ENCODE data around the gene GAD1.

Gene GAD1

DNA sequence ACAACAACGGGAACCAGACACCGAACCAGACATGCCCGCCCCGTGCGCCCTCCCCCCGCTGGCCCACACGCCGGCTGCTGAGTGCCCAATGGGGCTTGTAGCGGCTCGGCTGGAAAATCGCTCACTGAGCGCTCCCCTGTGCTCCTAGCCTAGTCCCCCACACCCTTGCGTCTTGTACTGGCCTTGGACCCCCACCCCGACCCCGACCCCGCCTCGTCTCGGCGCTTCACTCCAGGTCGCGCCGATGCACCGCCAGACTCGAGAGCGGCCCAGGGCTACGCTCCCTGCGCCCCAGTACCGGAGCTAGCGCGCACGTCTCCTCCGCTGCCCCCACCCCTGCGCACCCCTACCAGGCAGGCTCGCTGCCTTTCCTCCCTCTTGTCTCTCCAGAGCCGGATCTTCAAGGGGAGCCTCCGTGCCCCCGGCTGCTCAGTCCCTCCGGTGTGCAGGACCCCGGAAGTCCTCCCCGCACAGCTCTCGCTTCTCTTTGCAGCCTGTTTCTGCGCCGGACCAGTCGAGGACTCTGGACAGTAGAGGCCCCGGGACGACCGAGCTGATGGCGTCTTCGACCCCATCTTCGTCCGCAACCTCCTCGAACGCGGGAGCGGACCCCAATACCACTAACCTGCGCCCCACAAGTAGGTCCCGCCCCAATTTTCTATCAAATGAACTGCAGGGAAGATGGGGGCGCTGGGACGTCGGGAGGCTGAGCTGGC, 1.5 kb downstream of the GAD1 start:
- DNase-seq = no peak

DNA sequence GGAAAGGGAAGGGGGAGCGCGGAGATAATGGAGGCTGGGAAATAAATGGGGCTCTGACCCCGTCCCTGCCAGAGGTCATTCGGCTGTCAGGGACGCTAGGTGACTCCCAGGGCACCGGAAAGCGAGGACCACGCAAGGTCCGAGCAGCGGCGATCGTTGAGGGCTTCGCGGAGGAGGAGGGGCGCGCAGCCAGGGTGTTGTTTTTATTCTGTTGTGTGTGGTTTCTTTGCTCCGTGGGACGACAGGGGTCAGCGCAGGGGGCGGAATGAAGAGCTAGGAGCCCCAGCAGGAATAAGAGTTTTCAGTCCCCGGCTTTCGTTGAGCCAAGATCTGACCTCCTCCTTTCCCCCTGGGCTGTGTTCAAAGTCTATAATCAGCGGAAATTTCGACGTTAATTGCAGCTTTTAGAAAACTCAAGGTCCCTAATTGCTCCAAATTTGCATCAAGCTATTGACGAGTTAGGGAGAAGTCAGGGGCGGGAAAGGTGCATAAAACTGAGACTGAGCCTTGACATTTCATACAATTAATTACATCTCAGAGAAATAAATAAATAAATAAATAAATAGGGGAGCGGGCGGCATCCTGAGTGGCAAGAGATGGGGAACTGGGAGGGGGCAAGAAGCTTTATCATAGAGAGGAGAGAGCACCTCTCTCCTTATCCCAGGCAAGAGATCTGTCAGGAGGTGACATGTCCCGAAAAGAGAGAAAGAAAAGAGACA, 2.2 kb downstream of the GAD1 start:
- no peak for DNase-seq

DNA sequence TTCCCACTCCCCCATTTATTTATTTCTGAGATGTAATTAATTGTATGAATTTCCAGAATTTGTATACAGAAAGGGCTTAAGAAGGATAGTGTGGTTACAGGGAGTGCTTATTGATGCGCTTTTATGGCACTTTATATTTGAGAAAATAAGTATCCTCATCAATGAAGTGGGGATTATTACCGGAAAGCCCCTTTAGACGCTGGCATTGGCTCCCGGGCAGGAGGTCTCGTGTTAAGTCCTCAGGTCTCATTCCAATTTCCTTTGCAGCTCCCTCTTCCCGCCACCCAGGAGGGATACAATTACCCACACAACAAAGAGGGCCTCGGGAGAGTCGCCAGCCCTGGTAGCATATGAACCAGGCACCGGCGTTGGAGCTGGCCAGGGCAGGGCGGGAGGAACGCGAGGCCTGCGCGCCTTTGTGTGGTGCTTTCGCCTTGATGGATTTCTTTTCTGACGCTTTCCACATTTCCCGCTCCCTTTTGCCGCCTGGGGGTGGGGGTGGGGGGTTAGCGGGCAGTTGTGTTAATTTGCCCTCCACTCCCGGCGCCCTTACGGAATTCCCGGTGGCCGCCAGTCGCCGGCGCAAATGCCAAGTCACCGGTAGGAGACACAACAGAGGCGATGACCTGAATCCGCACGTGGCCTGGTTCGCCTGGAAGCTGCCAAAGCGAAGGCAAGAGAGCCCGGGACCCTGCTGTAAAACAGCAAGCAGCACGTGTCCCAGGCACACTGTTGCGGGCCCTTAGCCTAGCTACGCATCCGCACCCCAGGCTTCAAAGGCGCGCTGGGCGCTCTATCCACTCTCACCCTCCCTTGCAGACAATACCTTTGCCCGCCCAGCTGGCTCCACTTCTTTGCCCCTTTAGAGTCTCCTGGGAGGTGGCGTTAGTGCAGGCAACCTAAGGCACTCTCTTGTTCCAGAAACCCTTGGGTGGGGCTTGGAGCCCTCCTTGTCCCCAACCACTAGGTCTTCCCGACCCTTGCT, 3.3 kb downstream of the GAD1 start:
- no peak for DNase-seq

DNA sequence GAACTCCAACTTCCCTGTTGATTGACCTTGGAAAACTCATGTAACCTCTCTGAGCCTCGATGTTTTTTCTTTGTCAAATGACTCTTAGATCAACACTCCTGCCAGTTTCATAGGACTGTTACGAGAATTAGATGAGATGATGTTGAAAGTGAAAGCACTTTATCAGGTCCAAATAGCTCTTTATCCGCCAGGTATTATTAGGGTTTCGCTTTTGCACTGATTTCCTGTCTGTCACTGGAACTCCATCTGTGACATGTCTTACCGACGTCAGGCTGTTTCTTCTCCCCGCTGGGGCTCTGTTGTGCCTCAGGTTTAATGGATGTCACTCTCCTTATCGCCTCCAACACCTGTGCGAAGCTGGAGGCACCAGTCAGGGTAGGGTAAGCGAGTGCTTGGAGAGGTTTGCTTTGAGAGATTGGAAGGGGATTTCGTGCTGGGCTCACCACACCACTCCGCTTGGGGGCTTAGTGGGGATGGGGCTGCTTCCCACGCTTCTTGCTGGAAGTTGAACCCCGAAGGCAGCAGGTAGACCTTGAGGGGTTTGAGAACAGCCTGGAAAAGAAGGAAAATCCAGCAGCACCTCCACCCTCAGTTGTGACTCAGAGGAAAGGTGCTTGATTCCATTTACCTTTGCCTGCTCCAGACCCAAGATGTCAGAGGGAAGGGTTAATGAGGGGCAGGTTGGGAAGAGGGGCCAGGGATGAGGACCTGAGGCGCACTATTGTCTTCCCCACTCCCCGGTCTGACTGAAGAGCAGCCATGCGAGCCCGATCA, 4.3 kb downstream of the GAD1 start:
- DNase-seq = peak in 1 of 2 donors; percentile 19

DNA sequence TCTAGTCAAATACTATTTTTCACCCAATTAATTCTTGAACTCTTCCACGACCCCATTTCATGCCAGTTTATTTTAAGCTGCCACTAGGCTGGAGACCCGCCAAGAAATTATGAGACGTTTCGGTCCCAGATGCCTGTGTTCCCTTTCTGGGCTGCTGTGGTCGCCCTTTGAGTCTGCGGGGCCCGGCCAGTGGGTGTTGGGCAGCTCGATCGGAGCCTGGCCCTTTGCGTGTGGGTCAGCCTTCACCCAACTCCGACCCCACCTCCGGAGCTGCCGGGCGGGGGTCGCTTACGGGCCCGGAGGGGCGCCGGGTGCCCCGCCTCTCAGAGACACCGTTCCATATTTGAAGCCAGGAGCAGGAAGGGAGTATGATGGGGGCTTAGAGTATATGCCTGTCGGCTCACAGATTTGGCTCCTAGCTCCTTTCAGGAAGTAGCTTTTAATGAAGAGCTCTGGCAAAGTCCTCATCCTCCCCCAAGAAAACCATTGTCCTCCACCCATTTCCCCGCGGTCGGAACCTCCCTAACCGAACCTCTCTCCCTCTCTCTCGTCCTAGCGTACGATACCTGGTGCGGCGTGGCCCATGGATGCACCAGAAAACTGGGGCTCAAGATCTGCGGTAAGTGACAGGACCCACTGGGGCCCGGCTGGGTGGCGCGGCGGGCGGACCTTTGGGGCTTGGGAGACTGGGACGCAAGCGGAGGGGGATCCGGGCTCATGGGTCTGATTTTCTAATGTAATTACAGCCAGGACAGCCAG, 5.0 kb downstream of the GAD1 start:
- DNase-seq = no peak

DNA sequence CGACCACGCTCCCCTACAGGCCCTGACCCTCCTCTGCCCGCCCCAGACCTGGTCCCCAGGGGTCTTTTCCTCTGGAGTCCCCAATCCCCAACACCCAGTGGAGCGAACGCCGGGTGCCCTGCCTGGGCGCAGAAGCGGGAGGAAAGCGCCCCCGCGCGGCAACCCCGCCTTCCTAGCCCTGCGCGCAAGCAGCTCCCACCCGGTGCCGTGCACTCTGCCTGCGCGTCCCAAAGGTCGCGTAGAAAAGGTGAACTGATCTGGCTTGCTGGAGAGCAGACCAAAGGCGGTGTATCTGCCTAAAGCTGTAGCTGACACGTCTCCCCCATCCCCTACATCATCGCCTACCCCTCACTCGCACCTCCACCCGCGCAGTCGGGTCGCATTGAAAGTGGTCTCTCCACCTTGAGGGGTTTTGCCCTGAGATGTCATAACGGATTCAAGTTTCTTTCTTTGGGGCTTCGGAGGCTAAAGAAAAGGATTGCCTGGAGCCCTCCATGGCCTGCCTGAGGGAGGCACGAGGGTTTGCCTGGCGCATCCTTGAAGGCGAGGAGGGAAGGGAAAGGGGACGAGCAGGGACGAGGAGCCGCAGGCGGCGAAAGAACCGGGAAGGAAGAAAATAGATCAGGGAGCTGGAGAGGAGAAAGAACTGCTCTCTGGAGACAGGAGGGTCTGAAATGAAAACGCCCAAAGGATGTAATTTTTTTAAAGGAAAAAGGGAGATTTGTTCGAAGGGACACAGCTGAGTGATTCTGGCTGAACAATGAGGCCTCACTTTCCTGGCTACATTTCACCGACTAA, 5.8 kb downstream of the GAD1 start:
- peak; percentile 23 to 36 for DNase-seq

DNA sequence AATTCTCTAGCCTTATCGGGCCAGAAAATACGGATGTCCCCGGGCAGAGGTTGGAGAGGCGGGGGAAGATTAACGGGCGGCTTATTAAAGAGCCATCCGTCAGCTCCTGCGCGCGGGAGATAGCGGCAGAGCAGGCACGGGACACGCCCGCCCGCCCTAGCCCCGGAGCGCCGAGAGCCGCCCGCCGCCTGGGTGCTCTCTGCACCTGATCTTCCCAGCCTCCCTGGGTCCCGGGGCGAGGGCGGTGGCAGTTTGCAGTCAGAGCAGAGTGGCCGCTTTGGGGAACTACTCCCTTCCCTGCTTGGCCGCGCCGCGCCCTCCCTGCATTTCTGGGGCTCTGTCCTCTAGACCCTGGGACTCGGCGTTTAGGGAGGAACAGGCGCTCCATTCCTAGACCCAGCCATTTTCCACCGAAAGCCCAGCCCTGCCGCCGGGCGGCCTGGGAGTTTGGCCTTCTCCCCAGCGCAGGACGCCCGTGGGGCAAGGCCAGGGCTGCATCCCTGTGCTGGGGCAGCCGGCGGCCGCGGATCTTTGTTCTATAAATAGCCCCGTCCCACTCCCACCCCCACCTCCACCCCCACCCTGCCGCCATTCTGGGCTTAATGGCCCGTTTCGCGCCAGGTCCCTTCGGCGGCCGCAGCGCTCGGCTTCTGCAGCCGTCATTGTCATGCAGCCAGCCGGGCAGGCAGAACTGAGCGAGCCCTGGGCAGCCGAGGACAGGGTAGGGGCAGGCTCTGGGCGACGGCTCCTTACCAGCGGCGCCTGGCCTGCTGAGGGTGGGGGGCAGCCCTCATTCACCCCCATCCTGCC, 6.6 kb downstream of the GAD1 start:
- no peak for DNase-seq

DNA sequence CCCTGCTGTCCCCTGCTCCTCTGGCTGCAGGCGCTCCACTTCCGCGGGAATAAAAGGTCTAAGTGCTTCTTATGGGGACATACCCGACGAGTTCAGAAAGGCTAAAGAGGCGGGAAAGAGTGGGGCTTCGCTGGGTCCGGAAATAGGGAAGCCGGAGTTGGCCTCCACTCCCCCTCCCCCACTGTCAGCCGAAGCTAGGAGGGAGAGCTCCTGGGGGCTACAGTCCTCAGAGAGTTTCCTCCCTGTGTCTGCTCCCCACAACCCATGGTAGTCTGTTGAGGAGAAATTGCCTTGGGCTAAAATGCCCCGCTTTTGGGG, 7.2 kb downstream of the GAD1 start:
- no peak for DNase-seq

DNA sequence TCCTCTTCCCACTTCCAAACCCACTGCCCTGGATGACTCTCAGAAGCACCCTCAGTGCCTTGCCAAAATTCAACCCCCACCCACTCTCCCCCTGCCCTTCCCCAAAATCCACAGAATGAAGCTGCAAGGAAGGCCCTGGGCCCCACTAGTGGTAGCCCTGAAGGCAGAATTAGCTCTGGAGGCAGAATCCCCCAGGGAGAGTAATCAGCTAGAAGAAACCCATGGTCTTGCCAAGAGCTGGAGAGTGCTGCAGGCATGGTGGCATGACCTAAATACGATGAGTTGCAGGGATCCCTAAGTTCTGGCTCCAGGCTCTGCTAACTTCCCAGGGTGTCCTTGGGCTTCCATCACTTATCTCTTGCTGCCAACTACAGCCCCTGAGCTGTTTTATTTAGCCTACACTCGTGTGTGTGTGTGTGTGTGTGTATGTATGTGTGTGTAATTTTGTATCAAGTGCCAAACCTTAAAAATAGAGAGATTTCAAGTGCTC, 7.9 kb downstream of the GAD1 start:
- DNase-seq = no peak

DNA sequence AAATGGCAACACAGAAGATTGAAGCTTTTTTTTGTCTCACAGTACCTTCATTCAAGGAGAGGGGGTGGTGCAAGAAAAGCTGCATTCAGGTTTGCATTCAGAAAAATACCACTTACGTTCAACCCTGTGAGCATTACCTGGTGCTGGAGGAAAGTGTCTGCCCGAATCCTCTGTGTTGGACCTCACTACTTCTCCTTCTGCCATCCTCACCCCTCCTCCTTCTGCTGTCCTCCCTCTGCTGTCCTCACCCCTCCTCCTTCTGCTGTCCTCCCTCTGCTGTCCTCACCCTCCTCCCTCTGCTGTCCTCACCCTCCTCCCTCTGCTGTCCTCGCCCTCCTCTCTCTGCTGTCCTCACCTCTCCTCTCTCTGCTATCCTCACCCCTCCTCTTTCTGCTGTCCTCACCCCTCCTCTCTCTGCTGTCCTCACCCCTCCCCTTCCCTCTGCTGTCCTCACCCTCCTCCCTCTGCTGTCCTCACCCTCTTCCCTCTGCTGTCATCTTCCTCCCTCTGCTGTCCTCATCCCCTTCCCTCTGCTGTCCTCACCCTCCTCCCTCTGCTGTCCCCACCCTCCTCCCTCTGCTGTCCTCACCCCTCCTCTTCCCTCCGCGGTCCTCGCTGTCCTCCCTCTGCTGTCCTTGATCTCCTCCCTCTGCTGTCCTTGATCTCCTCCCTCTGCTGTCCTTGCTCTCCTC, 11.3 kb downstream of the GAD1 start:
- DNase-seq = no peak

DNA sequence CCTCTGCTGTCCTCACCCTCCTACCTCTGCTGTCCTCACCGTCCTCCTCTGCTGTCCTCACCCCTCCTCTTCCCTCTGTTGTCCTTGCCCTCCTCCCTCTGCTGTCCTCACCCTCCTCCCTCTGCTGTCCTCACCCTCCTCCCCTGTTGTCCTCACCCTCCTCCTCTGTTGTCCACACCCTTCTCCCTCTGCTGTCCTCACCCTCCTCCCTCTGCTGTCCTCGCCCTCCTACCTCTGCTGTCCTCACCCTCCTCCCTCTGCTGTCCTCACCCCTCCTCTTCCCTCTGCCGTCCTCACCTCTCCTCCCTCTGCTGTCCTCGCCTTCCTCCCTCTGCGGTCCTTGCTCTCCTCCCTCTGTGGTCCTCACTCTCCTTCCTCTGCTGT, 11.8 kb downstream of the GAD1 start:
- no peak for DNase-seq

DNA sequence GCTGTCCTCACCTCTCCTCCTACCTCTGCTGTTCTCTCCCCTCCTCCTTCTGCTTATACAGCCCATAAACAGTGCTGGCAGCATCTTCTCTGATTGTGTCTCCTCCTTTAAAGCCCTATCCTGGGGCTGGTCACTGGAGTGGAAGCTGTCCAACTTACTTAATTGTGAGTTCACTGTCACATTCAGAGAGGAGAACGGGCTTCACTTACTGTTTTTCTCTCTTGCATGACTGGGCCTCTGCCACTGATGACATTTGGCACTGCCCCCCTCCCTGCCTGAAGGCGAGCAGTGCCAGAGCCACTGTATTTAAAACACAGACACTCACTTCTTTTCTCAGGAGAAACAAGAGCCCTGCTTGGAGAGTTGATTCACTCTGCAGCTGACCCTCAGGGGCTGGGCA, 12.3 kb downstream of the GAD1 start:
- no peak for DNase-seq

DNA sequence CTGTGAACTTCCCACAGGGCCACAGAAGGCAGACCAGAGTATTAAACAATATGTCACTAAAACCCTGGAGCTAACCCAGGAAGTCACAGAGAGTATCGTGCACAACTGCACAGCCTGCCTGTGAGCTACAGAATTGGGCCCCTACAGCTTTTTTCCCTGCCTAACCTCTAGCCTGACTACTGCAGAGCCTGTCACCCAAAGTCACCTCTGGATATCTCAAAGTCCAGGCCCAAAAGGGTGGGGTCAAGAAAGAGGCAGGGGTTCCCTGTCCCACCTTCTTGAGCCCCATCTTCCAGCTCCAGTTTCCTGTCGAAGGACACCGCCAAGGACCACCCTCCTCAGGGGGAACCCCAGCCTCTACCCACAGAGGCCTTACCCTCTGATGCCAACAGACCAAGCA, 13.5 kb downstream of the GAD1 start:
- no peak for DNase-seq

DNA sequence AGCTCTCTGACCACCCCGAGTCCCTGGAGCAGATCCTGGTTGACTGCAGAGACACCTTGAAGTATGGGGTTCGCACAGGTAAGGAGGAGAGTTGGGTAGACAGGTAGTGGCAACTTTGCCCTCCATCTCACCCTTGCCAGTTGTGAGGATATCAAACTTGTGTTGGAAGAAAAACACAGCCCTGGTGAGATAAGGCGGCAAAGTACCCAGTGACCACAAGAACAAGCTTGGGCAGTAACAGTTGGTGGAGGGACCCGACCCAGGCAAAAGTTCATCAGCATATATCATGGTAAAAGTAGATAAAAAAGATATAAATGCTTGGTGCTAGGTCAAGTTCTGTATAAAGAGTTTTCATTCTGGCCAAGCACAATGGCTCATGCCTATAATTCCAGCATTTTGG, 14.4 kb downstream of the GAD1 start:
- no peak for DNase-seq

DNA sequence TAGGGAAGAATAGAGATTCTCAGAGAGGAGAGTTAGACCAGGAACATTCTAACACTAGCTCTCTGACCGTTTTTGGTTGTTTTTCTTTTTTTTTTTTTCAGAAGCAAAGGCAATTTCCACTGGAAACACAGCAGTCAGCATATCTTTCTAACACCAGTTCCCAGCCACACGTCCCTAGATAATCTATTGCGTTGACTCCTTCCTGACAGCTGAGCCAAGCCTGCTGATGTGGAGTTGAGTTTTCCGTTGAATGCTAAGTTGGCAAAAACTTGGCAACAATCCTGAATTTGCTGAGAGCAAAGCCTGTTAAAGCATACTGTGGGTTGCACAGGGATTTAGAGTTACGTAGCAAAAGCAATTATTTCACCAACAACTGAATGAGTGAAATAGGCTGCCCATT, 19.3 kb downstream of the GAD1 start:
- no peak for DNase-seq

DNA sequence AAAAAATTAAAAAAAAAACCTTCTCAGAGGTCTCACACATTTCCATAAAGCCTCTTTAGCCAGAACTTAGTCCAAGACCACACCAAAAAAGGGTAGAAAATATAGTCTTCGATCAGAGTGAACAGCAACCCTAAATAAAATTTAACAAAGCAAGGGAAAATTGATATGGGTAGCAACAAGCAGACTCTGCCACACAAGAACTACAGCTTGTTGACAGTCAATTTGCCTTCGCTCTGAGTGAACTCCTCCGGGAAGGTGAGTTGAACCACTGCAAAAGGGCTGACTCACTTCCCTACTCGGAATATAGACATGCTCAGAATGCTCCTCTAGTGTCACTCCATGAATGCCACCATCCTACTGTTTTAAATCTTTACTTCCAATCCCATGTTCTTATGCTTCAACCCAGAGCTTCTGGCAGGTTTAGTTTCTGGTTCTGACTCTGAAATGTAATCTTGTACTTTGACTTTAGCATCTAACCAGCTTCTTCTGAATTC, 24.1 kb downstream of the GAD1 start:
- DNase-seq = no peak

DNA sequence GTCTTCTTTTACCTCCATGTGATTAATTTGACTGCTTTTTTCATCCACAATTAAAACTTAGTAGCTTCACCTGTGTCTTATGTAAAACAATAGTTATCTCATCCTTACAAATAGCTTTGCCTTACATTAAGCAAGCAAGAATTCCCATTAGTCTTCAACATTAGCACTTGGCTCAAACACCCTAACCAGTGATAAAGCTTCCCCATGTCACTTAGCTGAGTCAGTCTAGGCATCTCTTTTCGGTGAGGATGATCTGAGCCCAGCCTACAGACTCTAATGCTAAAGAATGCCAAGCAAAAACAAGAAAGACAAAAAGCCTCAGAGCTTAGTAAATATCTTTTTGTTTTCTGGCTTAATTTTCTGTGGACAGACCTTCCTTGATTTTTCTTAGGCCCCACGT, 26.1 kb downstream of the GAD1 start:
- DNase-seq = no peak

DNA sequence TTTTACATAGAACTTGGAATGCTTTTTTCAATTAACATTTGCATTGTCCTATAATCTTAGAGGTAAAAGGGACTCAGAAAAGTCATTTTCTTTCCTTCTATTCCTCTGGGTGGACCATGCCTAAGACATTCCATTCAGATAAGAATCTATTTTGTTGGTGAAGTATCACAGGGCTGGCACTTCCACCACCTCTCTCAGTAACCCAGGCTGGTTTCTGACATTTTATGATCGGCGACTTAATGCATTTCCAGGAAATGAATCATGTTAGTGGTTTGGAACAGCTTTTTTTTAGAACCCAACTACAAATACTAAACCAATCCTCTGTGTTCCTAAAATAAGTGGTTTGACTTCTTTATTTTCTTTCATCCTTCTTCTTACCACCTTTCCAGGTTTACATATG, 27.0 kb downstream of the GAD1 start:
- no peak for DNase-seq

DNA sequence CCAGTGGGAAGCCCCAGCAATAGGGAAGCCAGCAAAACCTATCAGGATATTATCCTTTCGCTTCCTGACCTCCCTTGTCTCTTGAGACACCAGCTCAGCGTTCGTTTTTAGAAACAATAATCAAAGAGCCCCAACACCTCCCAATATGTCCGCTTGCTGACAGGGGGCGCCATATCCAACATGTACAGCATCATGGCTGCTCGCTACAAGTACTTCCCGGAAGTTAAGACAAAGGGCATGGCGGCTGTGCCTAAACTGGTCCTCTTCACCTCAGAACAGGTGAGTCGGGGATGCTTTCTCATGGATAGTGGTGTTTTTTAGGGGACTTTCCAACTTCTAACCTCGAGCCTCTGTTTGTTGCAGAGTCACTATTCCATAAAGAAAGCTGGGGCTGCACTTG, 28.7 kb downstream of the GAD1 start:
- DNase-seq = no peak

Data from activated CD4-positive, alpha-beta T cell treated with anti-CD3 and anti-CD28 coated beads for 4 hours (primary cell).